CD4-positive, alpha-beta T cell (primary cell): ENCODE data around the gene VNN1. TPM values are rescaled to one million over a fixed set of nuclear protein-coding genes. Genes with fewer than 3 reads are reported as not detected.
"Not testable (repeated sequence)": the region's sequence is repeated elsewhere in the genome, so short reads cannot be mapped to it uniquely, and the experiment has no call there.

Experiments used
- ATAC-seq: fragments of 200-7000 bp; cut with Tn5 transposase; one replicate; pipeline ENCODE4 v1.10.0; 2022; ENCODE audit warnings: mild to moderate bottlenecking; ENCODE audit not compliant: poor library complexity
- CTCF ChIA-PET: fragments of 350-600 bp; sonication (Branson Sonifier 250); formaldehyde crosslinking; loops from one replicate; lab custom pipeline; 2021; ENCODE audit warnings: antibody characterized with exemption, inconsistent platforms; lab: Charles Lee
- POLR2A ChIA-PET: fragments of 350-600 bp; sonication (Branson Sonifier 250); formaldehyde crosslinking; loops from one replicate; lab custom pipeline; 2021; ENCODE audit warnings: antibody characterized with exemption, inconsistent platforms; lab: Charles Lee
- DNase-seq, 14 experiments: peaks; one replicate each; pipeline ENCODE4 v3.0.0-alpha.2; 2013 to 2020; ENCODE audit warnings: mixed read lengths in 2 of 14
- H3K27ac ChIP-seq, 2 donors: one replicate each; pipeline versions ENCODE4 v1.5.1 to v1.7.0; 2013; ENCODE audit warnings: low read length in 2 of 2, low read depth in 1 of 2, mild to moderate bottlenecking in 1 of 2
- H3K27me3 ChIP-seq, 2 experiments: 1 replicate in 1 of 2; 2 replicates in 1 of 2; pipeline versions ENCODE4 v1.6.1 to v1.7.0; 2013; ENCODE audit warnings: low read length in 2 of 2, control low read depth in 1 of 2, mild to moderate bottlenecking in 1 of 2, moderate library complexity in 1 of 2; ENCODE audit not compliant: insufficient read depth in 2 of 2, control insufficient read depth in 1 of 2
- H3K36me3 ChIP-seq: one replicate; pipeline ENCODE4 v1.6.1; 2013; ENCODE audit warnings: low read length, control low read depth; ENCODE audit not compliant: insufficient read depth
- H3K4me1 ChIP-seq: one replicate; pipeline ENCODE4 v1.6.1; 2013; ENCODE audit warnings: low read length, control low read depth; ENCODE audit not compliant: insufficient read depth
- H3K4me3 ChIP-seq: one replicate; pipeline ENCODE4 v1.5.1; 2013; ENCODE audit warnings: mild to moderate bottlenecking, low read length, moderate library complexity
- H3K9me3 ChIP-seq, 2 experiments: 1 replicate in 1 of 2; 2 replicates in 1 of 2; pipeline versions ENCODE4 v1.6.1 to v1.7.0; 2013; ENCODE audit warnings: low read length in 2 of 2, mild to moderate bottlenecking in 2 of 2, control low read depth in 1 of 2, moderate library complexity in 1 of 2; ENCODE audit not compliant: control insufficient read depth in 1 of 2, insufficient read depth in 1 of 2
- H3K27ac Mint-ChIP-seq: one replicate; pipeline ENCODE4 v1.8.0; 2020; ENCODE audit warnings: mixed read lengths
- H3K27me3 Mint-ChIP-seq: one replicate; pipeline ENCODE4 v1.8.0; 2021; ENCODE audit warnings: mixed read lengths
- H3K36me3 Mint-ChIP-seq: one replicate; pipeline ENCODE4 v1.8.0; 2021; ENCODE audit warnings: low read depth, mixed read lengths
- H3K4me1 Mint-ChIP-seq: one replicate; pipeline ENCODE4 v1.8.0; 2021; ENCODE audit warnings: low read depth, mixed read lengths
- H3K4me3 Mint-ChIP-seq: one replicate; pipeline ENCODE4 v1.8.0; 2020; ENCODE audit warnings: mild to moderate bottlenecking, mixed read lengths
- H3K9me3 Mint-ChIP-seq: one replicate; pipeline ENCODE4 v1.8.0; 2020; ENCODE audit warnings: mixed read lengths
- intact Hi-C, 2 experiments: fragments of 100-400 bp; cut with DNase I in 1 of 2; cut with micrococcal nuclease in 1 of 2; formaldehyde crosslinking; loops; one replicate each; pipeline versions ENCODE4 v1.15.1 to v1.9.0; 2023 to 2025; cut with DNase I, micrococcal nuclease
- total RNA-seq, 174 experiments: library from RNA in 2 of 174; stranded (reverse) in 2 of 174; gene quantifications; one replicate each; pipeline ENCODE4 v1.2.3 and lab custom pipeline; 2021 to 2026
- TF ChIP-seq, protein P1 (sequence below): fragments of 200-600 bp; IDR thresholded peaks from one replicate; pipeline ENCODE4 v1.8.0; 2022; ENCODE audit warnings: antibody characterized with exemption, mild to moderate bottlenecking

Gene VNN1
- total RNA-seq, 2 experiments from 2014 or later, result not detected

DNA sequence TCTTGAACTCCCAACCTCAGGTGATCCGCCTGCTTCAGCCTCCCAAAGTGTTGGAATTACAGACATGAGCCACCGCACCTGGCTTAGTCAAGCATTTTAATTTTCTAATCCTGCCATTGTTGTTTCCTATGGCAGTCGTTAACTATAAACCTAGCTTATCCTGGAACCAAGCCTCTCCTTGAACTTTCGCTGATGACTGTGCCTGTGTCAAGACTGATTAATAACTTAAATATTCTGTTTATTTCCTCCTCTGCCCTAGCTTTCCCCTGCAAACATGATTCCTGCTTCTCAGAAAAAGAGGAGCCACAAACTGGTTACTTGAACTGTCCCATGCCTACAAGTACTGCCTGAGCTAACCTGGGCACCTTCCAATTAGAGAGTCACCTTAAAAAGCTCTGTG, 1.5 kb downstream of the VNN1 start:
- Mint-ChIP-seq H3K36me3 (no peaks in the 10 kb centered on the region), H3K27me3 (peaks cover 3% of the 10 kb centered on the region), H3K4me3 (no peak overlapping the region), H3K9me3 (no peaks in the 10 kb centered on the region), H3K27ac (no peak overlapping the region), H3K4me1 (no peaks in the 10 kb centered on the region)
- H3K9me3 ChIP-seq, result no peaks in the 10 kb centered on the region
- H3K4me1 ChIP-seq, result no peaks in the 10 kb centered on the region
- intact Hi-C loops, result no loop called here
- no peaks in the 10 kb centered on the region for H3K36me3 ChIP-seq
- ChIA-PET POLR2A (no interaction called here), CTCF (no interaction called here)
- DNase-seq (no peak), ATAC-seq (no peak)
- no peaks in the 10 kb centered on the region for H3K27me3 ChIP-seq
- H3K4me3 ChIP-seq, result no peak overlapping the region
- H3K27ac ChIP-seq, result no peak overlapping the region
- TF ChIP-seq, protein P1, sequence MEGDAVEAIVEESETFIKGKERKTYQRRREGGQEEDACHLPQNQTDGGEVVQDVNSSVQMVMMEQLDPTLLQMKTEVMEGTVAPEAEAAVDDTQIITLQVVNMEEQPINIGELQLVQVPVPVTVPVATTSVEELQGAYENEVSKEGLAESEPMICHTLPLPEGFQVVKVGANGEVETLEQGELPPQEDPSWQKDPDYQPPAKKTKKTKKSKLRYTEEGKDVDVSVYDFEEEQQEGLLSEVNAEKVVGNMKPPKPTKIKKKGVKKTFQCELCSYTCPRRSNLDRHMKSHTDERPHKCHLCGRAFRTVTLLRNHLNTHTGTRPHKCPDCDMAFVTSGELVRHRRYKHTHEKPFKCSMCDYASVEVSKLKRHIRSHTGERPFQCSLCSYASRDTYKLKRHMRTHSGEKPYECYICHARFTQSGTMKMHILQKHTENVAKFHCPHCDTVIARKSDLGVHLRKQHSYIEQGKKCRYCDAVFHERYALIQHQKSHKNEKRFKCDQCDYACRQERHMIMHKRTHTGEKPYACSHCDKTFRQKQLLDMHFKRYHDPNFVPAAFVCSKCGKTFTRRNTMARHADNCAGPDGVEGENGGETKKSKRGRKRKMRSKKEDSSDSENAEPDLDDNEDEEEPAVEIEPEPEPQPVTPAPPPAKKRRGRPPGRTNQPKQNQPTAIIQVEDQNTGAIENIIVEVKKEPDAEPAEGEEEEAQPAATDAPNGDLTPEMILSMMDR, result no peak

DNA sequence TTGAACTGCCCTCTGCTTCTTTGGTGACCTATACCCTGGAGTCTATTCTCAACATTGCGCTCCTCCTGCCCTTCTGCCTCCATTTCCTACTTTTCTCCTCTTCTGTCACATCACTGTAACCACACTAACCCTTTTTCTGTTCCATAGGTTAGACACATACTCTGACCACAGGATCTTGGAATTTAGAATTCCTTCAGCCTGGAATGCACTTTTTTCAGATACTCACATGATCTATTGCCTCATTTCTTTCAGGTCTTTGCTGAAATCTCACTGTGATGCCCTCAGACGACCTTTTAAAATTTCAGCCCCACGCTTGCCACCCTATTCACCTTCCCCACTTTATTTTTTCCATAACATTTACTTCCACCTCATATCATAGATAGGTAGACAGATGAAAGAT, 5.1 kb downstream of the VNN1 start:
- CTCF ChIA-PET, result no interaction called here
- POLR2A ChIA-PET, result no interaction called here
- ATAC-seq (no peak), DNase-seq (no peak)
- Histone ChIP-seq H3K27me3 (peaks cover 0 to 9% of the 10 kb centered on the region in 2 experiments), H3K4me1 (no peaks in the 10 kb centered on the region), H3K9me3 (no peaks in the 10 kb centered on the region), H3K27ac (no peak overlapping the region), H3K4me3 (no peak overlapping the region), H3K36me3 (no peaks in the 10 kb centered on the region)
- H3K27ac Mint-ChIP-seq, result no peak overlapping the region
- H3K9me3 Mint-ChIP-seq, result peaks cover 14% of the 10 kb centered on the region
- peaks cover 19% of the 10 kb centered on the region for H3K27me3 Mint-ChIP-seq
- intact Hi-C loops, result no loop called here
- H3K4me1 Mint-ChIP-seq, result no peaks in the 10 kb centered on the region
- no peaks in the 10 kb centered on the region for H3K36me3 Mint-ChIP-seq
- H3K4me3 Mint-ChIP-seq, result no peak overlapping the region
- TF ChIP-seq, protein P1, result no peak

DNA sequence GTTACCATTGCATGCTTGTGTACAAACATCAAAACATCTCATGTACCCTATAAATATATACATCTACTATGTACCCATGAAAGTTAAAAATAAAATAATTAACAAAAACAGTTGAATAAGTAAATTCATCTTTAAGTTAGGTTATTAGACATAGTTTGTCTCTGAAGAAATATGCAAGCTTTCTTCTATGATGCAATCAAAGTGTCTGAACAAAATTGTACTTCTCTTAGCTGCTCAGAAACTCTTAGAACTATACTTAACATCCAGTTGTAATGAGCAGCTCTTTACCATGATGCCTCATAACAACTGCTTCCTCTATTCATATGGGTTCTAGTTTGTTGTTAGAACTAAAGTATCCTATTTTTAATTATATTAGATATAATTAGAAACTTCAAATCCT, 5.9 kb downstream of the VNN1 start:
- Histone ChIP-seq H3K4me1 (no peaks in the 10 kb centered on the region), H3K9me3 (no peaks in the 10 kb centered on the region), H3K4me3 (no peak overlapping the region), H3K36me3 (no peaks in the 10 kb centered on the region), H3K27me3 (peaks cover 0 to 9% of the 10 kb centered on the region in 2 experiments), H3K27ac (no peak overlapping the region)
- Mint-ChIP-seq H3K27ac (no peak overlapping the region), H3K4me3 (no peak overlapping the region), H3K9me3 (peaks cover 14% of the 10 kb centered on the region), H3K4me1 (no peaks in the 10 kb centered on the region), H3K36me3 (no peaks in the 10 kb centered on the region), H3K27me3 (peaks cover 19% of the 10 kb centered on the region)
- ChIA-PET CTCF (no interaction called here), POLR2A (no interaction called here)
- no peak for DNase-seq
- TF ChIP-seq, protein P1, result no peak
- intact Hi-C loops, result no loop called here
- ATAC-seq, result no peak

- H3K9me3 ChIP-seq, H3K4me1 ChIP-seq, POLR2A ChIA-PET, H3K4me3 Mint-ChIP-seq, H3K4me1 Mint-ChIP-seq, H3K4me3 ChIP-seq, ATAC-seq, H3K36me3 ChIP-seq, H3K27ac Mint-ChIP-seq, DNase-seq, CTCF ChIA-PET, H3K27ac ChIP-seq, H3K36me3 Mint-ChIP-seq, intact Hi-C loops: not testable (repeated sequence)
- peaks cover 8 to 15% of the 10 kb centered on the region in 2 experiments for H3K27me3 ChIP-seq
- Mint-ChIP-seq H3K9me3 (peaks cover 14% of the 10 kb centered on the region), H3K27me3 (peaks cover 27% of the 10 kb centered on the region)
Observed at GRCh38 chr6:132706756-132707155, 7.1 kb downstream of the VNN1 start.
